ENCODE measurements around the gene NPM1.
"Not testable (repeated sequence)": the region's sequence is repeated elsewhere in the genome, so short reads cannot be mapped to it uniquely, and the experiment has no call there.

The NPM1 gene

GRCh38 chr5:171386861-171387344, 746 bp upstream of the NPM1 start:
- no peak for DNase-seq

- peak; percentile 15 for DNase-seq
These were observed 544 bp downstream of the NPM1 start for GRCh38 chr5:171387970-171388815.

DNA sequence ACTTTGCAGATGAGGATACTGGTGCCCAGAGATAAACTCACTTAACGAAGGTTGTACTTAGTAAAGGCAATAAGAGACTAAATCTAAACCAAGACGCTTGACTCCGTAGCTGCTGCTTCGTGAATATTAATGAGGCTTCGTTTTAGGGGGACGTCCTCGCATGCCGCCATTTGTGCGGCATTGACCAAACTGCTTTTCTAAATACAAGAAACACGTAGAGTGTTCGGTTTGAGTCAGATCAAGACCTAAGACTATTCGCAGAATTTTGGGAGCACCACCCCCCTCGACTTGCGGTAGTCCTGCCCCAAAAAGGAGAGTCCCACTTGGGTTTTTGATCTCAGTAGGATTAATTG, 1.1 kb downstream of the NPM1 start:
- no peak for DNase-seq

DNA sequence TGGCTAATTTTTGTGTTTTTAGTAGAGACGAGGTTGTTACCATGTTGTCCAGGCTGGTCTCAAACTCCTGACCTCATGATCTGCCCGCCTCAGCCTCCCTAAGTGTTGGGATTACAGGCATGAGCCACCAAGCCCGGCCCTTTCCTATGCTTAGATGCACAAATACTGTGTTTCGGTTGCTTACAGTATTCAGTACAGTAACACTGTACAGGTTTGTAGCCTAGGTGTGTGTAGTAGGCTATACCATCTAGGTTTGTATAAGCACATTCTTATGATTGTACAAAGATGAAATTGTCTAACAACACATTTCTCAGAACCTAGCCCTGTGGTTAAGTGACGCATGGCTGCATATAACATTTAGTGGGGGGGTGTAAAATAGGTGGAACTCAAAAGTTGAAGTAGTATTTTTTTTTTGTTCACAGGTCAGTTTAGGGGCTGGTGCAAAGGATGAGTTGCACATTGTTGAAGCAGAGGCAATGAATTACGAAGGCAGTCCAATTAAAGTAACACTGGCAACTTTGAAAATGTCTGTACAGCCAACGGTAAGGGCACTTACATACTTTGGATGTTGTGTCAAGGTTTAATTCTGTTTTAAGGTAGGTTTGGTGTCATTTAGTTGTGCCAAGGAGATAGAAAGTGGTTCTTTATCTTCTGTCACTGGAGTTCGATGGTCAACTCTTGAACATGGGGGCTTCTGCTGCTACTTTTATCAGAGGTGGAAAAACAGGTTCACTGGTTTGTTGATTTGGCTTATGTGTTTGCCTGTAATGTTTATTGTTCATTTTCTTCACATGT, 3.4 kb downstream of the NPM1 start:
- no peak for DNase-seq

GRCh38 chr5:171391996-171392577, 4.4 kb downstream of the NPM1 start:
- DNase-seq, result no peak

- no peak for DNase-seq
These were observed 5.0 kb downstream of the NPM1 start for GRCh38 chr5:171392585-171393159.

- no peak for DNase-seq
These were observed 7.4 kb downstream of the NPM1 start for GRCh38 chr5:171395042-171395441.

DNA sequence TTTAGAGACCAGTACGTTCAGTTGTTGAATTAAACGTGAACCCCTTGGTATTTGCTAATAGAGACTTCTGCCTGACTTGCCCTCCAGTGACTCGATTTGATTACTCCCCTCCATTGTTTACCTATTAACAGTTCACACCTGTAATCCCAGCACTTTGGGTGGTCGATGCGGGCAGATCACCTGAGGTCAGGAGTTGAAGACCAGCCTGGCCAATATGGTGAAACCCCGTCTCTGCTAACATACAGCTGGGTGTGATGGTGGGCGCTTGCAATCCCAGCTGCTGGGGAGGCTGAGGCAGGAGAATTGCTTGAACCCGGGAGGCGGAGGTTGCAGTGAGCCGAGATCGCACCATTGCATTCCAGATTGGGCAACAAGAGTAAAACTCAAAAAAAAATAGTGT, 8.9 kb downstream of the NPM1 start:
- not testable (repeated sequence) for DNase-seq

- DNase-seq, result no peak
These were observed 9.5 kb downstream of the NPM1 start for GRCh38 chr5:171397190-171397589.

DNA sequence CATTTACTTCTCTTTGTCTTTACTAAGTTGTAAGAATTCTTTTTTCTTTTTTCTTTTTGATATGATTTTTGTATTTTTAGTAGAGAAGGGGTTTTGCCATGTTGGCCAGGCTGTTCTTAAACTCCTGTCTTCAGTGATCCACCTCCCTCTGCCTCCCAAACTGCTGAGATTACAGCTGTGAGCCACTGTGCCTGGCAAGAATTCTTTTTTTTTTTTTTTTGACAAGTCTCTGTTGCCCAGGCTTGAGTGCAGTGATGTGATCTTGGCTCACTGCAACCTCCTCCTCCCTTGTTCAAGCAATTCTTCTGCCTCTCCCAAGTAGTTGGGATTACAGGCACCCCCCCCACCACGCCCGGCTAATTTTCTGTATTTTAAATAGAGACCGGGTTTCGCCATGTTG, 9.9 kb downstream of the NPM1 start:
- DNase-seq, result no peak

DNA sequence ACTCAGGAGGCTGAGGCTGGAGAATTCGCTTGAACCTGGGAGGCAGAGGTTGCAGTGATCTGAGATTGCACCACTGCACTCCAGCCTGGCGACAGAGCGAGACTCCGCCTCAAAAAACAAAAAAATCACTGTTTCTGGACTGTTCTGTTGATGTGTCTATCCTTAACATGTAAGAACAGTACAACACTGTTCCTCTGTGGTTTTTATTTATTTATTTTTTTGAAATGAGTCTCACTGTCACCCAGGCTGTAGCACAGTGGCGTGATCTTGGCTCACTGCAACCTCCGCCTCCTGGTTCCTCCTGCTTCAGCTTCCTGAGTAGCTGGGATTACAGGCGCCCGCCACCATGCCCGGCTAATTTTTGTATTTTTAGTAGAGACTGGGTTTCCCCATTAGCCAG, 11.0 kb downstream of the NPM1 start:
- DNase-seq, result not testable (repeated sequence)

- no peak for DNase-seq
These were observed 12.5 kb downstream of the NPM1 start for GRCh38 chr5:171400169-171400568.

- no peak for DNase-seq
These were observed 13.7 kb downstream of the NPM1 start for GRCh38 chr5:171401167-171401947.

DNA sequence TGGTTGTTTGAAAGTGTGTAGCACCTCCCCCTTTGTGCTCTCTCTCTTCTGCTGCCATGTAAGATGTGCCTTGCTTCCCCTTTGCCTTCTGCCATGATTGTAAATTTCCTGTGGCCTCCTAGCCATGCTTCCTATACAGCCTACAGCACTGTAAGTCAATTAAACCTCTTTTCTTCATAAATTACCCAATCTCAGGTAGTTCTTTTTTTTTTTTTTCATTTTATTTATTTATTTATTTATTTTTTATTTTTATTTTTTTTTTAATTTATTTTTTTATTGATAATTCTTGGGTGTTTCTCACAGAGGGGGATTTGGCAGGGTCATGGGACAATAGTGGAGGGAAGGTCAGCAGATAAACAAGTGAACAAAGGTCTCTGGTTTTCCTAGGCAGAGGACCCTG, 15.1 kb downstream of the NPM1 start:
- DNase-seq, result not testable (repeated sequence)

DNA sequence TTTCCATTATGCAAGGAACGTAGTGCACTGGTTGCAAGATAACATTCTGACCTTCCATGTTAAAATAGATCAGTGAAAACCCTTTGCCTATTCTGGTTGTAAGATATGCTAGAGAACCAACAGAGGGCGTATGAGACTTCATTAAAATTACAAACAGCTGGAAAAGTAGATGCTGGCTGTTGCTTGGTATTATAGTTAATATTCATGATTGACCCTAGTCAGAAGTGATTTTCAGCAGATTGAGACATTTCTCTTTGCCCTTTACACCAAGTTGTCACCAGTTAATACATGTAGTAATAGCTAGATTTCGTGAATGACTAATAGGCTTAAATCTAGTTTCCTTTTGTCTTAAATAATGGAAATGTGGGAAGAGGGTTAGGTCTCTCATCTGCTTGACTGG, 18.0 kb downstream of the NPM1 start:
- DNase-seq, result no peak

DNA sequence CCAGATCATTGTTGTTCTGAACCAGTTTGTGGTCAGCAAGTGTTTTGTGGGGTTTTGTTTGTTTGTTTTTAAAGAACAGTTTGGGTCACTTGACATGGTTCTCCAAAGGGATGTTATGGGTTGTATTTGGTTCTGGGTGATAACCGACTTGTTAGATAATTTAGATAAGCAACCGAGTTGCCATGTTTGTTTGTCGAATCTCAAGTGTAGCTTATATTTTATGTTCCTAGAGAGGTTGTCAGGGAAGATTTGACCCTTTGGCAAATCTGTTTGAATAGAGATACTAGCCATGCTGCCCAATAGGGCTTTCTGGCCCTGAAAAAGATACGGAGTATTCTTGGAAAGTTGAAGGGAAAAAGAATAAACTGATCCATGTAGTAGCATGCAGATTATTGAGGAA, 19.6 kb downstream of the NPM1 start:
- DNase-seq, result no peak

DNA sequence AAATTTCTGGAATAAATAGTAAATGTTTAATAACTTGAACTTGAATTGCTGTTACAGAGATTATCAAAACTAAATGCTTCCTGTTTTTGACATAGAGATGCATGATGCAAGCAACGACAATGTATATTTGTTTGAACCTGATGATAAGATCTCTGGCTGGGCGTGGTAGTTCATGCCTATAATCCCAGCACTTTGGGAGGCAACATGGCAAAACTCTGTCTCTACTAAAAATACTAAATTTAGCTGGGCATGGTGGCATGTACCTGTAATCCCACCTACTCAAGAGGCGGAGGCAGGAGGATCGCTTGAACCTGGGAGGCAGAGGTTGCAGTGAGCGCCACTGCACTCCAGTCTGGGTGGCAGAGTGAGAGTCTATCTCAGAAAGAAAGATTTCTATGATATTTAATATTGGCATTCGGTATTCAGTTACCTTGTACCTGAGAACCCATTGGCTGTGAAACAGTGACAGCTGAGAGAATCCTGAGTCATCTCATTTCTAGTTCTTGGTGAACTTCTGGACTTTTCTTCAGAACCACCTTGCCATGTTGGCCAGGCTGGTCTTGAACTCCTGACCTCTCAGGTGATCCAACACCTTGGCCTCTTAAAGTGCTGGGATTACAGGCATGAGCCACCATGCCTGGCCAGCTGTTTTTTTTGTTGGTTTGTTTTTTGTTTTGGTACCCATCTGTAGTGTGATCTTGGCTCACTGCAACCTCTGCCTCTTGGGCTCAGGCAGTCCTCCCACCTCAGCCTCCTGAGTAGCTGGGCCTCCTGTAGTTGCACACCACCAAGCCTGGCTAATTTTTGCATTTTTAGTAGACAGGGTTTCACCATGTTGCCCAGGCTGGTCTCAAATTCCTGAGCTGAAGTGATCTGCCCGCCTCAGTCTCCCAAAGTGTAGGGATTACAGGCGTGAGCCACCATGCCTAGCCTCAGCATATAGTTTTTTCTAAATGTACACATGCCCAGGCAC, 21.8 kb downstream of the NPM1 start:
- no peak for DNase-seq

- no peak for DNase-seq
These were observed 22.5 kb downstream of the NPM1 start for GRCh38 chr5:171410181-171410580.

GRCh38 chr5:171412186-171412585, 24.5 kb downstream of the NPM1 start:
- no peak for DNase-seq

DNA sequence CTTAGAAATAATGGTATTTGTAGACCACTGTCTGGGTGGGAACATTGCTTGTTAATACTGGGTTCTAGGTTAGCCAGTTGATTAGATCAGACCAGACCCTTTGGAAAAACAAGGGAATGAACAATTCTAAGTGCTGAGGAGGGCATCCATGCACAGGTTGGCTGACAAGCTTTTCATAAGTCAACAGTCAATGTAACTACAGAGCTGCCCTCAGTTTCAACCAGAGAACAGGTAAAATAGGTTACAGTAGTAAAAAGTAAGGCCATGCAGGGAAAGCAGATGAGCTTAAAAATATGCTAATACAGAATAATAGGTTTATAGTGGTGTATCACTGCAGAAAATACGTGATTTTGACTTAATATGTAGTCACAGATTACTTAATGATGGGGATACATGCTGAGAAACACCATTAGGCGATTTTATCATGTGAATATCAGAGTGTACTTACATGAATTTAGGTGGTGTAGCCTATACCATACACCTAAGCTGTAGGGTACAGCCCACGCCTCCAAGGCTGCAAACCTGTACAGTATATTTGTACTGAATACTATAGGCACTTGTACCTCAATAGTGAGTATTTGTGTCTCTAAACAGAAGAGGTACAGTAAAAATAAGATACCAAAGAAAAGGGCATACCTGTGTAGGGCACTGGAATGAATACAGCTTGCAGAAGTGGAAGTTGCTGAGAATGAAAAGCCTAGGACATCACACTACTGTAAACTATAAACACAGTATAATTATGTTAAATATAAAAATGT, 25.7 kb downstream of the NPM1 start:
- no peak for DNase-seq

- not testable (repeated sequence) for DNase-seq
These were observed 26.3 kb downstream of the NPM1 start for GRCh38 chr5:171413993-171414392.
